ENCODE results near the gene BRSK2. TPM values are rescaled to one million over a fixed set of nuclear protein-coding genes. Genes with fewer than 3 reads are reported as not detected.
"Not testable (repeated sequence)": the region's sequence is repeated elsewhere in the genome, so short reads cannot be mapped to it uniquely, and the experiment has no call there.

Gene BRSK2
- total and polyA plus RNA-seq, 9 of the 15 experiments (the other 6 are each of a cell fraction or from before 2014, with no cell fraction given), result 0.06 to 0.52 (median 0.18) TPM; not detected in 5

GRCh38 chr11:1341226-1341625, 48.5 kb upstream of the BRSK2 start:
- H3K9me3 ChIP-seq (replicated peaks; ENCODE audit: control insufficient read depth, insufficient read depth, low read depth, low read length); H3K9me1 ChIP-seq (ENCODE audit: control insufficient read depth, insufficient read depth, low read length); FAIRE-seq; H3K4me2 ChIP-seq (ENCODE audit: insufficient read depth, low read length); ATAC-seq; H2AFZ ChIP-seq (ENCODE audit: low read depth, low read length); H3K36me3 ChIP-seq (ENCODE audit: control insufficient read depth, insufficient read depth, low read length); H3K9ac ChIP-seq (ENCODE audit: insufficient read depth in 1 of 2, low read depth in 2 of 2, low read length in 2 of 2); CTCF ChIA-PET (ENCODE audit: low intra/inter-chr PET ratio); H4K20me1 ChIP-seq (replicated peaks; ENCODE audit: control insufficient read depth, insufficient read depth, low read length); POLR2A ChIA-PET; intact Hi-C loops (cut with micrococcal nuclease); H3K4me1 ChIP-seq (replicated peaks in 1 of 2; ENCODE audit: control insufficient read depth in 2 of 2, insufficient read depth in 2 of 2, low read length in 2 of 2); in situ Hi-C loops (cut with MboI); H3K27ac ChIP-seq (ENCODE audit: extremely low read depth, low read depth, low read length); DNase-seq (ENCODE audit: extremely low read depth in 1 of 4, low spot score in 3 of 4); H3K79me2 ChIP-seq (ENCODE audit: control insufficient read depth, insufficient read depth, low read length); BruUV-seq (replicated peaks); H3K4me3 ChIP-seq: not testable (repeated sequence)
- peaks cover 14 to 48% of the 10 kb centered on the region in 2 experiments for H3K27me3 ChIP-seq (ENCODE audit: control insufficient read depth in 2 of 2, insufficient read depth in 2 of 2, low read length in 2 of 2)
- 47% methylated on average over 10 of the region's 10 CpGs for WGBS (ENCODE audit: insufficient coverage, low coverage, missing lambda C conversion rate)
- peak; percentile 87 for TF ChIP-seq ZKSCAN1 (IDR thresholded peaks at IDR 0.05; ENCODE audit: low read depth, low read length)

- ATAC-seq (no peak), FAIRE-seq (peak; percentile 42), DNase-seq (ENCODE audit: extremely low read depth in 1 of 4, low spot score in 3 of 4) (no peak)
- Histone ChIP-seq H3K9me3 (replicated peaks; ENCODE audit: control insufficient read depth, insufficient read depth, low read depth, low read length) (no peaks in the 10 kb centered on the region), H3K4me1 (replicated peaks in 1 of 2; ENCODE audit: control insufficient read depth in 2 of 2, insufficient read depth in 2 of 2, low read length in 2 of 2) (no peaks in the 10 kb centered on the region; a peak in 1 of 5 replicates), H3K36me3 (ENCODE audit: control insufficient read depth, insufficient read depth, low read length) (no peaks in the 10 kb centered on the region), H3K27me3 (ENCODE audit: control insufficient read depth in 2 of 2, insufficient read depth in 2 of 2, low read length in 2 of 2) (peaks cover 14 to 51% of the 10 kb centered on the region in 2 experiments), H2AFZ (ENCODE audit: low read depth, low read length) (no peak overlapping the region), H3K4me2 (ENCODE audit: insufficient read depth, low read length) (no peak overlapping the region), H3K9ac (ENCODE audit: insufficient read depth in 1 of 2, low read depth in 2 of 2, low read length in 2 of 2) (no peak overlapping the region), H3K4me3 (no peak overlapping the region), H3K79me2 (ENCODE audit: control insufficient read depth, insufficient read depth, low read length) (no peaks in the 10 kb centered on the region), H3K9me1 (ENCODE audit: control insufficient read depth, insufficient read depth, low read length) (no peaks in the 10 kb centered on the region), H4K20me1 (replicated peaks; ENCODE audit: control insufficient read depth, insufficient read depth, low read length) (peaks cover 5% of the 10 kb centered on the region; the same call in 1 of the 2 replicates), H3K27ac (ENCODE audit: extremely low read depth, low read depth, low read length) (no peak overlapping the region)
- POLR2A ChIA-PET, result no interaction called here
- 0 out of 2 replicates have a peak, but pooled peaks have one; percentile 12 for TF ChIP-seq EGR1 (conservative IDR thresholded peaks at IDR 0.05)
- TF ChIP-seq ZNF41 (CRISPR knock-in tag; conservative IDR thresholded peaks at IDR 0.05), result no peak
- peak; percentile 92 for TF ChIP-seq ZKSCAN1 (IDR thresholded peaks at IDR 0.05; ENCODE audit: low read depth, low read length)
- CTCF ChIA-PET (ENCODE audit: low intra/inter-chr PET ratio), result no interaction called here
- no TSS peak for BruUV-seq (replicated peaks)
- in situ Hi-C loops (cut with MboI), result no loop called here
- 20% methylated on average over 15 of the region's 17 CpGs for WGBS (ENCODE audit: insufficient coverage, low coverage, missing lambda C conversion rate)
- intact Hi-C loops (cut with micrococcal nuclease), result no loop called here
Measured at GRCh38 chr11:1341928-1342524, 47.7 kb upstream of the BRSK2 start.

All from K562 (cell line).